K562 (cell line): Measurements from ENCODE around the gene RBM17. TPM values are rescaled to one million over a fixed set of nuclear protein-coding genes. Genes with fewer than 3 reads are reported as not detected.

Experiments used
- CREB1 ChIP-seq, 2 experiments: sonication (generic) in 1 of 2; formaldehyde crosslinking in 1 of 2; IDR thresholded peaks; 2 replicates each; pipeline versions ENCODE4 v1.6.1 to v1.8.0; 2012 to 2022; ENCODE audit warnings: inconsistent platforms in 1 of 2, mild to moderate bottlenecking in 1 of 2, missing genetic modification reagents in 1 of 2, moderate library complexity in 1 of 2
- HNRNPLL ChIP-seq: fragments of 200-400 bp; formaldehyde crosslinking; IDR thresholded peaks from 2 replicates; pipeline ENCODE4 v1.6.1; 2017; ENCODE audit warnings: low read length, low read depth, mild to moderate bottlenecking; ENCODE audit not compliant: poor library complexity, severe bottlenecking
- MTF1 ChIP-seq: fragments of 250-450 bp; sonication (Bioruptor Pico); IDR thresholded peaks from 2 replicates; pipeline ENCODE4 v1.9.0; 2021; ENCODE audit warnings: moderate library complexity, mild to moderate bottlenecking, inconsistent platforms, borderline replicate concordance
- SMARCE1 ChIP-seq: fragments of 450-650 bp; IDR thresholded peaks from 2 replicates; pipeline ENCODE4 v1.7.1; 2016; ENCODE audit warnings: mild to moderate bottlenecking
- ZBTB33 ChIP-seq: sonication (generic); formaldehyde crosslinking; IDR thresholded peaks from 2 replicates; pipeline ENCODE4 v1.8.1; 2023; ENCODE audit warnings: mild to moderate bottlenecking, missing genetic modification reagents
- ZNF318 ChIP-seq, 2 experiments: fragments of 450-650 bp; IDR thresholded peaks; 2 replicates each; pipeline ENCODE4 v1.6.1; 2016; ENCODE audit warnings: mild to moderate bottlenecking in 2 of 2, borderline replicate concordance in 1 of 2, low read depth in 1 of 2, moderate library complexity in 1 of 2
- polyA plus RNA-seq, 8 experiments: library from polyadenylated mRNA; depleted of rRNA in 4 of 8; stranded (reverse) in 5 of 8; unstranded in 3 of 8; fragments of >200 nt; fragmentation: Nextera tagmentation in 2 of 8; fragmentation: Illumina TruSeq in 1 of 8; extraction: Ambion mirVana in 2 of 8; extraction: Trizol in 1 of 8; gene quantifications; 2 replicates each; pipeline versions ENCODE4 v1.2.1 to v1.2.3, GENCODE V29; 2011 to 2014; ENCODE audit warnings: inconsistent platforms in 1 of 8, missing spikeins in 1 of 8
- total RNA-seq, 7 experiments: library from RNA; depleted of rRNA in 6 of 7; stranded (reverse); fragments of >200 nt in 6 of 7; fragmentation: Illumina TruSeq in 2 of 7; extraction: Trizol in 2 of 7; gene quantifications; 2 replicates each; pipeline versions ENCODE4 v1.2.1 to v1.2.3, GENCODE V29; 2011 to 2021; ENCODE audit warnings: low replicate concordance in 1 of 7

The RBM17 gene
- total and polyA plus RNA-seq, 9 of the 15 experiments (the other 6 are each of a cell fraction or from before 2014, with no cell fraction given) = 23.6 to 217 (median 124) TPM

DNA sequence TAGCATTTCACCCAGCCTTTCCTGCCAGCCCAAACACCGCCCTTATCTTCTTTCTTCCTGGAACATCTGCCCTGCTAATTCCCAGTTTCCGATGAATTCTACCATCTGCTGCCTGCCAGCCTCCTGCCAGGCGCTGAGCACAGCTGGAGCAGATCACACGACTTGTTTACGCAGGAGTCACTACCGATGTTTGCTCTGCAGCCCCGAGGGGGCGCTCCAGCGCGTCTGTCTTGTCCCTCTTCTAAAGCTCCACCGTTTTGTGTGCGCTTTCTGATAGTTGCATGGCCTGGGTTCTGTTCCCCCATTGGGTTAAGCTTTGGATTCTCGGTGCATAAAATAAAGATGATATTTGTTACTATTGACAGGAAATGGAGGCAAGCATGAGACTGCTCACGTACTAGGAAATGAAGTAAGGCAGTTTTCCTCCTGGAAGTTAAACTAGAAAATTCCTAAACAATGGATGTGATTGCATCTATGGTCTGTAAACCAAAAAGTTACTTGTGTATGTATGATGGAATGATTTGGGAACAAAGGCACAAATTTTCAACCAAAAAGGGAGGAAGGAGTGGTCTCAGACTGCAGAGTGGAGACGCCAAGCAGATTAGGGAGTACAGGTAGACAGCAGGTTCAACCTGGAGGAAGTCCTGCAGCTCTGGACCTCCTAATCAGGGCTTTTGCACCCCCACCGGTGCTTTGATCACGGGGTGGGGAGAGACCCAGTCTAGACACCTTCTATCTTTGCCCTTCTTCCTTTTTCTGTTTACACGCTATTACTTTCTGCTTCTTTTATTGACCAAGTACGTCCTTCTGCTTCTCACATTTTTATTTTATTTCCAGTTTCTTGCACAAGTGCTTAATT lies 2.2 kb upstream of the RBM17 start (continued):
- TF ChIP-seq ZBTB33 (CRISPR knock-in tag) (peak; percentile 59; the same call in 1 of the 2 replicates), SMARCE1 (0 out of 2 replicates have a peak, but pooled peaks have one; percentile 38), MTF1 (CRISPR knock-in tag) (no peak), HNRNPLL (no peak), CREB1 (IDR thresholded peaks at IDR 0.05) (no peak), CREB1 (CRISPR knock-in tag; IDR thresholded peaks at IDR 0.05) (peak; percentile 61; the same call in 1 of the 2 replicates), ZNF318 (IDR thresholded peaks at IDR 0.05; ENCODE audit: borderline replicate concordance in 1 of 2, low read depth in 1 of 2) (no peak)
